Cardiac fibroblast (primary cell): ENCODE measurements around the gene PRR20G.

Experiments used
- DNase-seq, 2 donors: peaks; one replicate each; pipeline versions ENCODE4 v3.0.0 to v3.0.0-alpha.2; 2010; ENCODE audit warnings: low read depth in 2 of 2
- H3K4me3 ChIP-seq, 2 donors: replicated peaks in 1 of 2; 1 replicate in 1 of 2; 2 replicates in 1 of 2; pipeline ENCODE4 v1.5.1; 2011; ENCODE audit warnings: low read depth in 2 of 2, low read length in 2 of 2, mild to moderate bottlenecking in 2 of 2, moderate library complexity in 1 of 2
- CTCF ChIP-seq: IDR thresholded peaks from one replicate; pipeline ENCODE4 v1.5.1; 2011; ENCODE audit warnings: low read depth, mild to moderate bottlenecking, low read length, inconsistent platforms

PRR20G gene

GRCh38 chr3:127287840-127288239, at the start of gene PRR20G:
PRR20G (minus strand) TSS chr3:127288046; CDS start chr3:127287365, 681 bp downstream.
- no peak for TF ChIP-seq CTCF
- no peak within 1 kb of the TSS for H3K4me3 ChIP-seq
- DNase-seq = no peak

- DNase-seq = no peak
- no peak for TF ChIP-seq CTCF
- H3K4me3 ChIP-seq = no peak overlapping the region
These were observed 49.2 kb upstream of the PRR20G start for GRCh38 chr3:127337001-127337400.

DNA sequence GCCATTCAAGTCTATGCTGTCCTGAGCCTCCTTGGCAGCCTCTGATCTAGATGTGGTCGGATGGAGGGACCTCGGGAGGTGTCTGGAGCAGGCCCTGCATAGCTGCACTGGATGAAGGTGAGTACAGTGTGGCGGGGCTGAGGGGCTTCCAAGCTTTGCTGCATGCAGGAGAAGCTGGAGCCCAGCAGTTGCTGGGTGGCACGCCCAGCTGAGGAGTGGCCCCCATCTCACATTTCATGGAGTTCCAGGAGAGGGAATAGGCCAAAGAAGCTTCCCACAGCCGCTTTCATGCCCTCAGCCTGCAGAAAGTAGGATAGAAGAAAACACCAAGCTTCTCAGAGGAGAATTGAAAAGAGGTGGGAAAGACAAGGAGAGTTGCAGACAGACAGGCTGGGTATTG, 48.3 kb upstream of the PRR20G start:
- no peak for DNase-seq
- no peak overlapping the region for H3K4me3 ChIP-seq
- no peak for TF ChIP-seq CTCF

DNA sequence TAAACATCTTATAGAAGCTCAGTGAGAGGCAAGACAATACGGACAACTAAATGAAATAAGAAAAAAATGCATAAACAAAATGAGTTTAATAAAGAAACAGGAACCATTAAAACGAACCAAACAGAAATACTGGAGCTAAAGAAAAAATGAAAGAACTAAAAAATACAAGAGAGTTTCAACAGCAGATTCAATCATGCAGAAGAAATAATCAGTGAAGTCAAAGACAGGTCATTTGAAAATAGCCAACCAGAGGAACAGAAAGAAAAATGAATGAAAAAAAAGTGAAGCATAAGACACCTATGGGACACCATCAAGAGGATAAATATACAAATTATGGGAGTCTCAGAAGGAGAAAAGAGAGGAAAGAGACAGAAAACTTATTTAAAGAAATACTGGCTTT, 42.5 kb upstream of the PRR20G start:
- DNase-seq = no peak
- no peak for TF ChIP-seq CTCF
- H3K4me3 ChIP-seq = no peak overlapping the region

GRCh38 chr3:127329631-127330285, 41.9 kb upstream of the PRR20G start:
- no peak for TF ChIP-seq CTCF
- no peak overlapping the region for H3K4me3 ChIP-seq
- no peak for DNase-seq

DNA sequence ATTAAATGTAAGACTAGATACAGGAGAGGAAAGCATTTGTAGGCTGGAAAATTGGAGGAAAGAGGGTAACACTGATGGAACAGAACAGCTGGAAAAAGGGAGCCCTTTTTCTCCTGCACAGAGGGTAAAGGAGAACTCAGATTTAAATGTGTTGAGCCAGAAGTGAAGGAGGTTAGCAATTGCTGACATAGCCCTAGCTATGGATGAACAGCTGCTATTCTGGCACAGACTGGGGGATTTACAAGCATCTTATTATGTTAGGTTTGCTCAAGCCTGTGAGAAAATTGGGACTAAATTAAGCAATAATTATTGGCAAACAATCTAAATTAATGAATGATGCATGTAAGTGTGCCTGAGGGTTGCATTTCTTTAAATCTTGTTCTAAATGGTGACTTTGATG, 40.6 kb upstream of the PRR20G start:
- TF ChIP-seq CTCF = no peak
- no peak for DNase-seq
- no peak overlapping the region for H3K4me3 ChIP-seq

- TF ChIP-seq CTCF = no peak
- no peak for DNase-seq
- H3K4me3 ChIP-seq = no peak overlapping the region
These were observed 38.5 kb upstream of the PRR20G start for GRCh38 chr3:127326341-127326740.
